ENCODE measurements around the gene KPNA3. TPM values are rescaled to one million over a fixed set of nuclear protein-coding genes. Genes with fewer than 3 reads are reported as not detected.

KPNA3 gene
- total RNA-seq, 6 experiments from 2014 or later = 57.2 to 74.4 (median 65.6) TPM

DNA sequence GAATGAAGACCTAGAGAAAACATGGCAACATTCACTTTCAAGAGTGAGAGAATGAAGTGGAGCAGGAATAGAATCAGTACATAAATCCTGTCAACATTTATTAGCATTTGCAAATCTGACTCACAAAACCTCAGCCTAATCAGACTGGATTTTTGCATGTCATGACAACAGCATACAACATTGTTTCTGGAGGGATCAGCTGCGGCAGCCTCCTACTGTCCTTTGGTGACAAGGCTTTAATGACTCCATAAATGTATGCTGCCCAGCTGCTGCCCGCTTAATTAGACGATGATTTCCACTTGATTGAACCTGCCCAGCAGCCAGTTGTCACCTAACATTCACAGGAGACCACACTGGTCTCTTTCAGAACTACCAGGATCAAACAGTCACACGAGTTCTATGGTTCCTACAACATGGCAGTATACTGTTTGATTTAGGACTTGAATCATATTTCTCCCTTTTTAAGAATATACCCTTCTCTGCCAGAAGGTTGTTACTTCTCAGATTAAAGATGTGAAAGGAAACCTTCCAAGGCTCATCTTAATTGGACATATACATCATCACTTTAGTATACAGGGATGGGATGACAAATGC is 110.5 kb downstream of the KPNA3 start:
- peak overlapping the region; percentile 78 for H3K27ac Mint-ChIP-seq
- H3K4me1 Mint-ChIP-seq (ENCODE audit: low read depth) = peaks cover 12% of the 10 kb centered on the region
- TF ChIP-seq, protein P1, sequence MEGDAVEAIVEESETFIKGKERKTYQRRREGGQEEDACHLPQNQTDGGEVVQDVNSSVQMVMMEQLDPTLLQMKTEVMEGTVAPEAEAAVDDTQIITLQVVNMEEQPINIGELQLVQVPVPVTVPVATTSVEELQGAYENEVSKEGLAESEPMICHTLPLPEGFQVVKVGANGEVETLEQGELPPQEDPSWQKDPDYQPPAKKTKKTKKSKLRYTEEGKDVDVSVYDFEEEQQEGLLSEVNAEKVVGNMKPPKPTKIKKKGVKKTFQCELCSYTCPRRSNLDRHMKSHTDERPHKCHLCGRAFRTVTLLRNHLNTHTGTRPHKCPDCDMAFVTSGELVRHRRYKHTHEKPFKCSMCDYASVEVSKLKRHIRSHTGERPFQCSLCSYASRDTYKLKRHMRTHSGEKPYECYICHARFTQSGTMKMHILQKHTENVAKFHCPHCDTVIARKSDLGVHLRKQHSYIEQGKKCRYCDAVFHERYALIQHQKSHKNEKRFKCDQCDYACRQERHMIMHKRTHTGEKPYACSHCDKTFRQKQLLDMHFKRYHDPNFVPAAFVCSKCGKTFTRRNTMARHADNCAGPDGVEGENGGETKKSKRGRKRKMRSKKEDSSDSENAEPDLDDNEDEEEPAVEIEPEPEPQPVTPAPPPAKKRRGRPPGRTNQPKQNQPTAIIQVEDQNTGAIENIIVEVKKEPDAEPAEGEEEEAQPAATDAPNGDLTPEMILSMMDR (IDR thresholded peaks at IDR 0.05) = no peak
- H3K9me3 Mint-ChIP-seq = no peaks in the 10 kb centered on the region
- DNase-seq = peak; percentile 39
- H3K36me3 Mint-ChIP-seq (ENCODE audit: low read depth) = peaks cover 33% of the 10 kb centered on the region
- H3K27me3 Mint-ChIP-seq (ENCODE audit: insufficient read depth) = no peaks in the 10 kb centered on the region
- H3K4me3 Mint-ChIP-seq = no peak overlapping the region

DNA sequence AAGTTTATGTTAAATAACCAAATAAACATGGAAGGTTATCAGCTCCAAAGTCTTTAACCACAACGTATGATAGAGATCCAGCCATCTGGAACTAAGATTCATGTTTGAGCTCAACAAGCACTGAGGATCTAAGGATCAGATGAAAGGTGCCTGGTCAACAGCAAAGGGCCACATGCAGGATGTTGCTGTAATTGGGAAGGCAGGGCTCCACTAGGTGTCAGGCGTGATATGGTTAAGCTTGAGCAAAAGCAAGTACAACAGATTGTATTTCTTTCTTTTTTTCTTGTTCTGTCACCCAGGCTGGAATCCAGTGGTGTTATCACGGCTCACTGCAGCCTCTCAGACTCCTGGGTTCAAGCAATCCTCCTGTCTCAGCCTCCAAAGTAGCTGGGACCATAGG is 113.2 kb downstream of the KPNA3 start:
- H3K27ac Mint-ChIP-seq = no peak overlapping the region
- TF ChIP-seq, protein P1 (IDR thresholded peaks at IDR 0.05) = no peak; the same call in 1 of the 2 replicates
- peaks cover 32% of the 10 kb centered on the region for H3K36me3 Mint-ChIP-seq (ENCODE audit: low read depth)
- H3K27me3 Mint-ChIP-seq (ENCODE audit: insufficient read depth) = no peaks in the 10 kb centered on the region
- H3K4me3 Mint-ChIP-seq = no peak overlapping the region
- H3K4me1 Mint-ChIP-seq (ENCODE audit: low read depth) = peaks cover 12% of the 10 kb centered on the region
- DNase-seq = no peak
- H3K9me3 Mint-ChIP-seq = no peaks in the 10 kb centered on the region

DNA sequence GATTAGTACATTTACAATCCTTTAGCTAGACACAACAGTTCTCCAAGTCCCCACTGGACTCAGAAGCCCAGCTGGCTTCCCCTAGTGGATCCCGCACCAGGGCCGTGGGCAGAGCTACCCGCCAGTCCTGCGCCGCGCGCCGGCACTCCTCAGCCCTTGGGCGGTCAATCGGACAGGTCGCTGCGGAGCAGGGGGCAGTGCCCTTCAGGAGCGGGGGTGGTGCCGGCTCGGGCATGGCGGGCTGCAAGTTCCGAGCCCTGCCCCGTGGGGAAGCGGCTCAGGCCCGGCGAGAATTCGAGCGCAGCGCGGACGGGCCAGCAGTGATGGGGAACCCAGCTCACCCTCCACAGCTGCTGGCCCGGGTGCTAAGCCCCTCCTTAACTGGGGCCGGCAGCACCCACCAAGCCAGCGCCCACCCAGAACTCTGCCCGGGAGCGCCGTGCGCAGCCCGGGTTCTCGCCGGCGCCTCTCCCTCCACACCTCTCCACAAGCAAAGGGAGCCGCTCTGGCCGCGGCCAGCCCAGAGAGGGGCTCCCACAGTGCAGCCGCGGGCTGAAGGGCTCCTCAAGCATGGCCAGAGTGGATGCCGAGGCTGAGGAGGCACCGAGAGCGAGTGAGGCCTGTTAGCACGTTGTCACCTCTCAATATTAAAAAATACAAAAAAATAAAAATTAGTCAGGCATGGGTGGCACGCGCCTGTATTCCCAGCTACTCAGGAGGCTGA is 114.1 kb downstream of the KPNA3 start:
- no peak overlapping the region for H3K27ac Mint-ChIP-seq
- no peak for DNase-seq
- TF ChIP-seq, protein P1 (IDR thresholded peaks at IDR 0.05) = no peak
- peaks cover 32% of the 10 kb centered on the region for H3K36me3 Mint-ChIP-seq (ENCODE audit: low read depth)
- peaks cover 12% of the 10 kb centered on the region for H3K4me1 Mint-ChIP-seq (ENCODE audit: low read depth)
- H3K9me3 Mint-ChIP-seq = no peaks in the 10 kb centered on the region
- no peak overlapping the region for H3K4me3 Mint-ChIP-seq
- H3K27me3 Mint-ChIP-seq (ENCODE audit: insufficient read depth) = no peaks in the 10 kb centered on the region

DNA sequence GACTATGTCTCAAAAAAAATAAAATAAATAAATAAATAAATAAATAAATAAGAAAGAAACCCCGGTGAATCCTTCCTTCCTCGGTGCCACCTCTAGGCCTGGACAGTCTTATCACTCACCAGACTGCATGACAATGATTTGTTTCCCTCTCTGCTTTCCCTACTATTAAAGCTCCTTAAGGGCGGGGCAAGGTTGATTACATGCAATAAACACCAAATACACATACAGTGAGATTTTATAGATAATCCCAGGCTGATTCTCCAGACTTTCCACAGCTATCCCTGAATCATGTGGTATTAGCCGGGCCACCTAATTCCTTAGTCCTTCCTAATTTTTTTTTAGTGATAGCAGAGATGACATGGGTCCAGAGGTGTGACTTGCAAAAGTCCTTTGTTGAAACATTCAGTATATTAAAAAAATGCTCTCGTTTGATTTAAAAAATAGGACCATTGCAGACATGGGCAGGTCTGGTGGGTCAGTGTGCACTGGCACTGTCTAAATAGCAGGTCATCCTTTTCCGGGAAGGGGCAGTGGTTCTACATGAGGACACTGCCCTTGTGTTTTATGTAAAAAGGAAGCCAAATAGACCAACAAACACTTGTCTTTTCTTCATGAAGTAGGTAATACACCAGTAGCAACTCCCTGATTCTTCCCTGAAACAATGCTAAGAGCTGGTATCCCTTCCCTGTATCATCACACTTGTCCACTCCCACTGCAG is 115.7 kb downstream of the KPNA3 start:
- TF ChIP-seq, protein P1 (IDR thresholded peaks at IDR 0.05) = no peak
- no peak overlapping the region for H3K4me3 Mint-ChIP-seq
- H3K36me3 Mint-ChIP-seq (ENCODE audit: low read depth) = peaks cover 32% of the 10 kb centered on the region
- H3K9me3 Mint-ChIP-seq = no peaks in the 10 kb centered on the region
- no peaks in the 10 kb centered on the region; the same call in 1 of the 2 replicates for H3K27me3 Mint-ChIP-seq (ENCODE audit: insufficient read depth)
- no peak overlapping the region for H3K27ac Mint-ChIP-seq
- peaks cover 8% of the 10 kb centered on the region for H3K4me1 Mint-ChIP-seq (ENCODE audit: low read depth)
- DNase-seq = no peak

DNA sequence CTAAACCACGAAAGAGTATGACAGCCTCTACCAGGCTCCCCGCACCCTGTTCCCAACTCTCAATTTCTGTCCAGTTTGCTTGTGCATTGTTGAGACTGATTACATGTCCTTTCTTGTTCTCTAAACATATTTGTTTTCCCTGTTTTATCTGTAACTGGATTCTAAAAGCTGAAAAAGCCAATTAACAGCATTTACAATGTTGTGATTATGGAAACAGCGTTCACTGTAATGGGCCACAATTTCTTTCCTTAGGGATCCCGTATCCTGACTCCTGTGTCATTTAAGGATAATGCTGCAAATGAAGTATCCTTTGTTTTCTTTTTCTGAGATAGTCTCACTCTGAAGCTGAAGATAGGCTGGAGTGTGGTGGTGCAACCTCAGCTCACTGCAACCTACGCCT is 121.7 kb downstream of the KPNA3 start:
- TF ChIP-seq, protein P1 (IDR thresholded peaks at IDR 0.05) = no peak
- peaks cover 38% of the 10 kb centered on the region for H3K4me1 Mint-ChIP-seq (ENCODE audit: low read depth)
- DNase-seq = no peak
- no peak overlapping the region for H3K4me3 Mint-ChIP-seq
- H3K27ac Mint-ChIP-seq = peak overlapping the region; percentile 9; the same call in 1 of the 2 replicates
- H3K27me3 Mint-ChIP-seq (ENCODE audit: insufficient read depth) = no peaks in the 10 kb centered on the region; the same call in 1 of the 2 replicates
- peaks cover 26% of the 10 kb centered on the region for H3K36me3 Mint-ChIP-seq (ENCODE audit: low read depth)
- no peaks in the 10 kb centered on the region for H3K9me3 Mint-ChIP-seq
